Transverse colon (tissue), 3 donors: ENCODE results near the gene GOSR1.
A peak's percentile ranks its signal among the peaks of the same experiment; 100 is the strongest.

Experiments used
- CTCF ChIP-seq, 5 experiments: fragments of 200-600 bp in 3 of 5; fragments of 450-650 bp in 2 of 5; sonication (generic) in 3 of 5; IDR thresholded peaks; 1 replicate in 2 of 5; 2 replicates in 3 of 5; pipeline ENCODE4 v1.5.1; 2016 to 2017; ENCODE audit warnings: antibody characterized with exemption in 5 of 5, inconsistent platforms in 3 of 5, mild to moderate bottlenecking in 2 of 5, moderate library complexity in 1 of 5
- EP300 ChIP-seq: sonication (generic); formaldehyde crosslinking; IDR thresholded peaks from one replicate; pipeline ENCODE4 v1.6.1; 2017; ENCODE audit warnings: antibody characterized with exemption, low read depth

DNA sequence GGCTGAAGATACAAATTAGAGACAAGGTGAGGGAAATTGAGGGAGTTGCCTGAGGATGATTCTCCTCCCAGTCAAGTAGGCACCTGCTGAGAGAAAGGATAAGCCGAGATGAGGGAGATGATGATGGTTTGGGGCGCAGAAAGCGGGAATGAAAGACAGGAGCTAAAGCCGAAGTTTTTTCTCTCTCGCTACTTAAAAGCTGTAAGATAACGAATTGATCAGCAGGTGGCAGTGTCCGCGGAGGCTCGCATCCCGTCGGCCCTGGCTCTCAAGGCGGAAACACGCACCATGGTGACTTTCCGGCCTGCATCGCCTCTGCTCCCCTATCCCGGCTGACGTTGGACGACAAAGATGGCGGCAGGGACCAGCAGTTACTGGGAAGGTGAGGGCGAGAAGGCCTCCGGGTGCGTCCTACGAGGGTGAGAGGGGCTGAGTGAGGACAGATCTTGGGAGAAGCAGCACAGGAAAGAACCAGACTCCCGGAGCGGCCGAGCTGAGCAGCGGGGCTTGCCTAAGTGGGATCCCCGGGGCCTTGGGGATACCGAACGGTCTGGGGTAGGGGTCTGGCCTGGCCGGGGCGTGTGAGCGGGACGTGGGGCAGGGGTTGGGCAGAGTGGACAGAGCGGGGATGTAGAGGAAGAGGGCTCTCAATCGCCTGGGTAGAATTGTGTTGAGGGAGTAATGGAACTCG lies at the start of gene GOSR1:
- TF ChIP-seq EP300: no peak
- TF ChIP-seq CTCF (IDR thresholded peaks at IDR 0.05): peak; percentile 66 to 83 (median 72)
